ENCODE data around the gene MEF2C. TPM values are rescaled to one million over a fixed set of nuclear protein-coding genes. Genes with fewer than 3 reads are reported as not detected.

The MEF2C gene
- total RNA-seq, 4 donors from 2014 or later, result 51.0 to 78.6 (median 65.7) TPM

DNA sequence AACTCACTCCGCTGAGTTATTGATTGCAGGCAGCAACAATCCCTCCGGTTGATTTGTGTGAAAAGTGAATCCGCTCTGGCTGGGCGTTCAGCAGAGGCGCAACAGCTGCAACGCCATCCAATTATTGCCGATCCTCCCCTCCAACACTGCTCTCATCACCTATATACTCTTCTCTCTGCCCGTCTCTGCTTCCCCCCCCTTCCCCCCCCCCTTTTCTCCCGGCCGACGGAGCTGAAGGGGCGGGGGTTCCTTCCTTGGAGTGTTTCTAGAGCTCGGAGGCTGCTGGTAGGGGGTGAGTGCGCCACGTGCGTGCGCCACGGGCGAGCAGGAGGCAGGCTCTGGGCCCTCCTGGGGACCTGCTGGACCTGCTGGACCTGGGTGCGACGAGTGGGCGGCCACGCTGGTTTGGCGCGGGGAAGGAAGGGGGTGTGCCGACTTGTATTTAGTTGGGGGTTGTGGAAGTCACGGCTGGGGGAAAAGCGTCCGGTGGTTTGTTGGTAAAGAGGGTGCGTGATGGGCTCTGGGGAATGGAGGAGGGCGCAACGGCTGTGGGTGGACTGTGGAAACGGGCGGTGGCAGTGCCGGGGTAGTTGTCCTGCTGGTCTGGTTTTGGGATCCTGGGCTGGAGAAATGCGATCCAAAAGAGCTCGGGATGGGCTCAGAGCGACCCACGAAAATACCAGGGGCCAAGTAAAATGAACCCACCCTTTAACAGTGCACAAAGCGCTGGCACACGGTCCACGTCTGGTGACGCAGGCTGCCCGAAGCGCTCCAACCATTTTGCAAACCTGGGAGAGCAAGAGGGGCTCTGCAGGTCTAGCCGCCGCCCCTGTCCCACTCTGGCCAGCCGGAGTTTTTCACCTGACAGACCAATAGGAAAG lies 6.4 kb upstream of the MEF2C start:
- intact Hi-C loops (cut with DNase I), result loop anchor here (10.0 kb wide), 2 partner anchors 55 to 155 kb away; no protein-coding TSS in a partner anchor
- Histone ChIP-seq H3K27ac (peak overlapping the region; percentile 78 to 97 (median 89)), H3K27me3 (no peaks in the 10 kb centered on the region), H3K36me3 (no peaks in the 10 kb centered on the region), H3K9me3 (no peaks in the 10 kb centered on the region), H3K4me1 (peaks cover 14 to 39% of the 10 kb centered on the region in 2 donors), H3K4me3 (replicated peaks in 1 of 3) (peak overlapping the region; percentile 13 to 71 (median 53))
- TF ChIP-seq POLR2A (IDR thresholded peaks at IDR 0.05) (peak; percentile 25 to 73), CTCF (IDR thresholded peaks at IDR 0.05) (no peak)
- peak; percentile 83 to 87 for DNase-seq
- WGBS, 2 donors, result 1% methylated on average over 39 to 48 of the region's 48 CpGs

DNA sequence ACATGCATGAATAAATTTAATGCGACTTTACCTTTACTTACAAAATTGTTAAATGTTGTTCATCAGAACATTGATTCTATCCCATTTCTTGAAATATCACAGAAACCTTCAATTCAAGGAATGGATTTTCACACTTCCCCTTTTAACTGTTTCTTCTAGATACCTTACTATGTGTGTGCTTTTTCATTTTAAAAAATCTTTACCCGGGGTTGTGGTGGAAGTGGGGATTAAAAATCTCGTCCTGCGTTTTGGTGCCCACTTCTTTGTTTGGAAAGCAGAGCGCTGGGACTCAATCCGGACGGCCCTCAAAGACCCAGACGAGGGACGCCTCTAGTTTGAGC lies 5.8 kb upstream of the MEF2C start:
- TF ChIP-seq POLR2A (IDR thresholded peaks at IDR 0.05) (no peak), CTCF (IDR thresholded peaks at IDR 0.05) (no peak)
- H3K27ac ChIP-seq, result peak overlapping the region; percentile 78 to 97 (median 89)
- H3K4me1 ChIP-seq, result peaks cover 14 to 39% of the 10 kb centered on the region in 2 donors
- 14 to 27% methylated on average over 9 of the region's 9 CpGs for WGBS, 2 donors
- intact Hi-C loops (cut with DNase I), result loop anchor here (10.0 kb wide), 2 partner anchors 54 to 154 kb away; no protein-coding TSS in a partner anchor
- no peaks in the 10 kb centered on the region for H3K36me3 ChIP-seq
- no peaks in the 10 kb centered on the region for H3K9me3 ChIP-seq
- DNase-seq, result no peak
- no peaks in the 10 kb centered on the region for H3K27me3 ChIP-seq
- peak overlapping the region in 2 of 3 donors; percentile 53 to 71 for H3K4me3 ChIP-seq (replicated peaks in 1 of 3)

DNA sequence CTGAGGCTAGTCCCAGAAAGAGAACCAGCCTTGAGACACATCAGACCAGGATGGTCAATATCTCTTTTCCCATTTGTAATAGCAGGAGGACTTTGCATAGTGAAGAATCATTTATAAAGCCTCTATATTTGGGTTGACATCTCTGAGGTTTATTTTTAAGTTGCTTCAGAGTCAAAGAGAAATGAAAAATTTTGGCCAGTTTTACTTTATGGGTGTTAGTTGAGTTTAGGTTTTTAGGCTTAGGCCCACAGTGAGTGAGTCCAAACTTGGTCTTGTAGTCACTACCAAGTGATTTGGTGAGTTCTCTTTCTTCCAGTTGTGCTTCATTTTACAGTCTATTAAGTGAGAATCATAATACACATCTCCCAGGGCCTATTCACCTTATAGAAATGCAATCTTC lies 5.3 kb upstream of the MEF2C start:
- Histone ChIP-seq H3K4me1 (peaks cover 14 to 39% of the 10 kb centered on the region in 2 donors), H3K27me3 (no peaks in the 10 kb centered on the region), H3K4me3 (replicated peaks in 1 of 3) (no peak overlapping the region), H3K36me3 (no peaks in the 10 kb centered on the region), H3K27ac (peak overlapping the region; percentile 78 to 97 (median 89)), H3K9me3 (no peaks in the 10 kb centered on the region)
- intact Hi-C loops (cut with DNase I), result loop anchor here (10.0 kb wide), 2 partner anchors 53 to 153 kb away; no protein-coding TSS in a partner anchor
- TF ChIP-seq CTCF (IDR thresholded peaks at IDR 0.05) (no peak), POLR2A (IDR thresholded peaks at IDR 0.05) (no peak)
- DNase-seq, result no peak

- Histone ChIP-seq H3K4me3 (replicated peaks in 1 of 3) (no peak overlapping the region), H3K27ac (peak overlapping the region; percentile 89 to 97 (median 95)), H3K27me3 (no peaks in the 10 kb centered on the region), H3K36me3 (no peaks in the 10 kb centered on the region), H3K9me3 (no peaks in the 10 kb centered on the region), H3K4me1 (peaks cover 14 to 39% of the 10 kb centered on the region in 2 donors)
- 73 to 79% methylated on average over 2 of the region's 2 CpGs for WGBS, 2 donors
- TF ChIP-seq CTCF (IDR thresholded peaks at IDR 0.05) (no peak), POLR2A (IDR thresholded peaks at IDR 0.05) (no peak)
- intact Hi-C loops (cut with DNase I), result loop anchor here (10.0 kb wide), 2 partner anchors 53 to 153 kb away; no protein-coding TSS in a partner anchor
- no peak for DNase-seq
Measured at GRCh38 chr5:88887342-88887741, 4.4 kb upstream of the MEF2C start.
